ENCODE data around the gene LCP2. TPM values are rescaled to one million over a fixed set of nuclear protein-coding genes. Genes with fewer than 3 reads are reported as not detected.
A peak's percentile ranks its signal among the peaks of the same experiment; 100 is the strongest.

The LCP2 gene
- total RNA-seq, 1 donor from 2014 or later = not detected

GRCh38 chr5:170235876-170236864 is 61.4 kb downstream of the LCP2 start:
- H3K27ac Mint-ChIP-seq (ENCODE audit: unreplicated experiment) = no peak overlapping the region

GRCh38 chr5:170233358-170233892 is 64.2 kb downstream of the LCP2 start:
- no peak for TF ChIP-seq CTCF (IDR thresholded peaks at IDR 0.05)
- H3K9me3 Mint-ChIP-seq (ENCODE audit: low read depth) = no peaks in the 10 kb centered on the region
- peaks cover 24% of the 10 kb centered on the region for H3K27me3 Mint-ChIP-seq (ENCODE audit: low read depth)

More at GRCh38 chr5:170235876-170236864, 61.4 kb downstream of the LCP2 start:
- Mint-ChIP-seq H3K9me3 (ENCODE audit: low read depth) (no peaks in the 10 kb centered on the region), H3K36me3 (ENCODE audit: low read depth) (no peaks in the 10 kb centered on the region), H3K27me3 (ENCODE audit: low read depth) (peaks cover 22% of the 10 kb centered on the region), H3K4me3 (ENCODE audit: unreplicated experiment) (no peak overlapping the region), H3K4me1 (ENCODE audit: low read depth) (no peaks in the 10 kb centered on the region)
- DNase-seq (ENCODE audit: low spot score) = no peak
- TF ChIP-seq CTCF (IDR thresholded peaks at IDR 0.05) = no peak

GRCh38 chr5:170232786-170233185 is 64.8 kb downstream of the LCP2 start, which contains the start of gene C5orf58:
Gene C5orf58, plus strand, starts transcription at chr5:170232985. Its CDS starts 1,992 bp downstream, at chr5:170234977.
- H3K27ac Mint-ChIP-seq (ENCODE audit: unreplicated experiment) = no peak within 1 kb of the TSS
- H3K4me1 Mint-ChIP-seq (ENCODE audit: low read depth) = no peaks in the 10 kb centered on the region
- no peak for TF ChIP-seq CTCF (IDR thresholded peaks at IDR 0.05)
- H3K9me3 Mint-ChIP-seq (ENCODE audit: low read depth) = no peaks in the 10 kb centered on the region
- DNase-seq (ENCODE audit: low spot score) = peak; percentile 91
- no peak within 1 kb of the TSS for H3K4me3 Mint-ChIP-seq (ENCODE audit: unreplicated experiment)
- no peaks in the 10 kb centered on the region for H3K36me3 Mint-ChIP-seq (ENCODE audit: low read depth)
- H3K27me3 Mint-ChIP-seq (ENCODE audit: low read depth) = peaks cover 18% of the 10 kb centered on the region

More at GRCh38 chr5:170233358-170233892, 64.2 kb downstream of the LCP2 start:
- Mint-ChIP-seq H3K36me3 (ENCODE audit: low read depth) (no peaks in the 10 kb centered on the region), H3K4me1 (ENCODE audit: low read depth) (no peaks in the 10 kb centered on the region), H3K4me3 (ENCODE audit: unreplicated experiment) (no peak overlapping the region), H3K27ac (ENCODE audit: unreplicated experiment) (no peak overlapping the region)
- DNase-seq (ENCODE audit: low spot score) = no peak

DNA sequence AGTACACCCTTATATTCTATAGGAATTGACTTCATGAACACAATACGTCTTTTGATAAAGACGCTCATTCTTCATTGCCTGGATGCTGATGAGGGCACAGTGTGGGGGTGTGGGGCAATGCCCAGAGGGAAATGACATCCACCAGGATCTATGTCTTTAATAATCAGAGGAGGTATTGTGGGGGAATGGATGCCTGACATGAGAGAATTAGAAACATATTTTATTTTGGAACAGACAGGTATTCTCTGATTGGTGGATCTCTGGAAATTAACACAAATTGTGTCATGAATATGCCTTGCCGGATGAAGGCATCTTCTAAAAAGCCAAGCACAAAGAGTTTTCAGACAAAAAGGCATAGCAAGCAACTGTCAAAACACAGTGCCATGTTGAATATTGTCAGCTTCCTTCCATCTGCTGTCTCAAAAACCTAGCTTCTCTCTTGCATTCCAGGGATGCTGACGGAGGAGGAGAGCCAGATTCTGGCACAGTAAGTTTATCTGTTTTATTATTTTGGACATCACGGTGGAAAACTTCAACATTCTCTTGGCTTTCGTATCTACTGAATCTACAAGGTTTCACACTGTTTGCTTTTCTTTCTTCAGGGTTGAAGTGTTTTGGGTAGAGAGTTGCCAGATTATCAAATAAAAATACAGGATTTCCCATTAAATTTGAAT is 68.7 kb downstream of the LCP2 start:
- no peak overlapping the region for H3K4me3 Mint-ChIP-seq (ENCODE audit: unreplicated experiment)
- H3K4me1 Mint-ChIP-seq (ENCODE audit: low read depth) = peaks cover 5% of the 10 kb centered on the region
- H3K9me3 Mint-ChIP-seq (ENCODE audit: low read depth) = no peaks in the 10 kb centered on the region
- no peak overlapping the region for H3K27ac Mint-ChIP-seq (ENCODE audit: unreplicated experiment)
- no peak for DNase-seq (ENCODE audit: low spot score)
- no peaks in the 10 kb centered on the region for H3K36me3 Mint-ChIP-seq (ENCODE audit: low read depth)
- H3K27me3 Mint-ChIP-seq (ENCODE audit: low read depth) = peaks cover 8% of the 10 kb centered on the region
- TF ChIP-seq CTCF (IDR thresholded peaks at IDR 0.05) = no peak

GRCh38 chr5:170226661-170227060 is 70.9 kb downstream of the LCP2 start:
- TF ChIP-seq CTCF (IDR thresholded peaks at IDR 0.05) = no peak
- no peak overlapping the region for H3K27ac Mint-ChIP-seq (ENCODE audit: unreplicated experiment)
- no peaks in the 10 kb centered on the region for H3K36me3 Mint-ChIP-seq (ENCODE audit: low read depth)
- H3K9me3 Mint-ChIP-seq (ENCODE audit: low read depth) = no peaks in the 10 kb centered on the region
- DNase-seq (ENCODE audit: low spot score) = no peak
- H3K27me3 Mint-ChIP-seq (ENCODE audit: low read depth) = peaks cover 8% of the 10 kb centered on the region
- no peak overlapping the region for H3K4me3 Mint-ChIP-seq (ENCODE audit: unreplicated experiment)
- peaks cover 12% of the 10 kb centered on the region for H3K4me1 Mint-ChIP-seq (ENCODE audit: low read depth)
